Measurements from ENCODE around the gene ST6GALNAC3.

The ST6GALNAC3 gene

GRCh38 chr1:76054359-76054758, 20.2 kb upstream of the ST6GALNAC3 start:
- Histone ChIP-seq H3K36me3 (ENCODE audit: control insufficient read depth in 2 of 2, insufficient read depth in 1 of 2, low read length in 2 of 2) (no peaks in the 10 kb centered on the region), H3K4me3 (ENCODE audit: low read depth, low read length) (no peak overlapping the region), H3K27ac (ENCODE audit: extremely low read depth, low read depth, low read length) (no peak overlapping the region), H3K4me1 (ENCODE audit: control insufficient read depth, insufficient read depth, low read length) (peaks cover 5% of the 10 kb centered on the region; the same call in 1 of the 2 replicates), H3K9me3 (ENCODE audit: control insufficient read depth, insufficient read depth, low read depth, low read length) (no peaks in the 10 kb centered on the region)
- ChIA-PET CTCF (no interaction called here), POLR2A (no interaction called here)
- no peak for TF ChIP-seq OSR2 (tag by site-specific recombination; IDR thresholded peaks at IDR 0.05)
- TF ChIP-seq SCRT2 (tag by site-specific recombination; IDR thresholded peaks at IDR 0.05) = no peak
- TF ChIP-seq ZFP69B (tag by site-specific recombination; IDR thresholded peaks at IDR 0.05) = no peak
- no peak for TF ChIP-seq ZFP41 (tag by site-specific recombination; IDR thresholded peaks at IDR 0.05; ENCODE audit: borderline replicate concordance)
- TF ChIP-seq ZNF830 (tag by site-specific recombination; IDR thresholded peaks at IDR 0.05; ENCODE audit: low read depth) = no peak
- TF ChIP-seq ZNF837 (tag by site-specific recombination; IDR thresholded peaks at IDR 0.05) = no peak
- TF ChIP-seq ZFP3 (tag by site-specific recombination; IDR thresholded peaks at IDR 0.05; ENCODE audit: low read depth) = no peak
- no peak for TF ChIP-seq ZNF777 (tag by site-specific recombination; IDR thresholded peaks at IDR 0.05; ENCODE audit: borderline replicate concordance)
- no peak for TF ChIP-seq ZNF146 (tag by site-specific recombination; IDR thresholded peaks at IDR 0.05)
- TF ChIP-seq PRDM2 (tag by site-specific recombination; IDR thresholded peaks at IDR 0.05; ENCODE audit: borderline replicate concordance) = no peak
- TF ChIP-seq OVOL3 (tag by site-specific recombination; IDR thresholded peaks at IDR 0.05) = no peak
- TF ChIP-seq ZNF239 (tag by site-specific recombination; IDR thresholded peaks at IDR 0.05) = no peak
- no peak for TF ChIP-seq KLF16 (tag by site-specific recombination; IDR thresholded peaks at IDR 0.05)
- no peak for TF ChIP-seq ZNF768 (tag by site-specific recombination; IDR thresholded peaks at IDR 0.05)

- Histone ChIP-seq H3K4me3 (ENCODE audit: low read depth, low read length) (no peak overlapping the region), H3K4me1 (ENCODE audit: control insufficient read depth, insufficient read depth, low read length) (peaks cover 8% of the 10 kb centered on the region; the same call in 1 of the 2 replicates), H3K27ac (ENCODE audit: extremely low read depth, low read depth, low read length) (no peak overlapping the region; the same call in 1 of the 2 replicates), H3K36me3 (ENCODE audit: control insufficient read depth in 2 of 2, insufficient read depth in 1 of 2, low read length in 2 of 2) (no peaks in the 10 kb centered on the region), H3K9me3 (ENCODE audit: control insufficient read depth, insufficient read depth, low read depth, low read length) (no peaks in the 10 kb centered on the region)
- TF ChIP-seq FEZF1 (tag by site-specific recombination; IDR thresholded peaks at IDR 0.05) = no peak
- peak; percentile 96 for TF ChIP-seq ZNF449 (tag by site-specific recombination; IDR thresholded peaks at IDR 0.05)
- ChIA-PET CTCF (no interaction called here), POLR2A (no interaction called here)
These were observed 18.6 kb upstream of the ST6GALNAC3 start for GRCh38 chr1:76055987-76056386.

All from HEK293 (cell line).